Measurements from ENCODE around the gene CRY1. TPM values are rescaled to one million over a fixed set of nuclear protein-coding genes. Genes with fewer than 3 reads are reported as not detected.
A peak's percentile ranks its signal among the peaks of the same experiment; 100 is the strongest.
"Not testable (repeated sequence)": the region's sequence is repeated elsewhere in the genome, so short reads cannot be mapped to it uniquely, and the experiment has no call there.

The CRY1 gene
- total and polyA plus RNA-seq, 2 of the 4 experiments (the other 2 are of a cell fraction): 5.9 to 9.9 TPM

- no peak overlapping the region for H3K4ac ChIP-seq (ENCODE audit: low read depth, low read length)
- no peaks in the 10 kb centered on the region for H3K9me3 ChIP-seq (ENCODE audit: control insufficient read depth, insufficient read depth, low read length)
- H3K4me1 ChIP-seq (ENCODE audit: control insufficient read depth, insufficient read depth, low read length): peaks cover 5% of the 10 kb centered on the region; the same call in 1 of the 2 replicates
- WGBS, 2 experiments (ENCODE audit: extremely low coverage in 2 of 2, insufficient read length in 1 of 2): no CpG with 5 or more reads among the region's 4 CpGs
- H3K36me3 ChIP-seq (ENCODE audit: control insufficient read depth, insufficient read depth, low read length): no peaks in the 10 kb centered on the region
- no peak overlapping the region for H2BK5ac ChIP-seq (ENCODE audit: low read depth, low read length, poor library complexity, severe bottlenecking)
- H3K56ac ChIP-seq (ENCODE audit: extremely low read depth, insufficient read depth, low read length): no peak overlapping the region
- H3K9me1 ChIP-seq (ENCODE audit: insufficient read depth, low read length): no peaks in the 10 kb centered on the region; the same call in 1 of the 2 replicates
- no peak overlapping the region; the same call in 1 of the 2 replicates for H3K18ac ChIP-seq (ENCODE audit: low read depth, low read length)
- H2BK20ac ChIP-seq (ENCODE audit: low read depth, low read length): no peak overlapping the region
- H2AK9ac ChIP-seq (replicated peaks; ENCODE audit: low read depth, low read length, poor library complexity): no peak overlapping the region
- H3K27ac ChIP-seq (ENCODE audit: insufficient read depth, low read length): no peak overlapping the region
- H2BK120ac ChIP-seq (ENCODE audit: low read depth, low read length): no peak overlapping the region
- no peak overlapping the region for H4K5ac ChIP-seq (ENCODE audit: low read depth, low read length)
- H4K20me1 ChIP-seq (ENCODE audit: insufficient read depth, low read length): peaks cover 7% of the 10 kb centered on the region; the same call in 1 of the 2 replicates
- intact Hi-C loops (cut with micrococcal nuclease) (loop anchor here (2.0 kb wide), 2 partner anchors 32 to 66 kb away; partner anchors contain the start of gene CRY1), in situ Hi-C loops (cut with MboI; ENCODE audit: low sequenced_read_pairs) (no loop called here), dilution Hi-C loops (cut with HindIII; ENCODE audit: low sequenced_read_pairs, unreplicated experiment) (no loop called here)
- H2BK15ac ChIP-seq (ENCODE audit: low read depth, low read length): no peak overlapping the region
- H3K9ac ChIP-seq (ENCODE audit: low read depth, low read length): no peak overlapping the region
- H4K91ac ChIP-seq (ENCODE audit: insufficient read depth, low read depth, low read length): no peak overlapping the region
- H3K79me1 ChIP-seq (ENCODE audit: low read depth in 1 of 2, low read length in 2 of 2): peaks cover 0 to 15% of the 10 kb centered on the region in 2 experiments; a peak in 3 of 4 replicates
- no peak overlapping the region for H3K4me3 ChIP-seq (ENCODE audit: insufficient read depth, low read depth, low read length)
- H2AK5ac ChIP-seq (ENCODE audit: low read depth, low read length): no peak overlapping the region
- H3K23ac ChIP-seq (ENCODE audit: low read depth, low read length): no peak overlapping the region
- H3K27me3 ChIP-seq (ENCODE audit: control insufficient read depth, insufficient read depth, low read length): no peaks in the 10 kb centered on the region
- no peak overlapping the region for H2AFZ ChIP-seq (replicated peaks; ENCODE audit: low read length, poor library complexity)
- H3K4me2 ChIP-seq (ENCODE audit: low read depth, low read length): peak overlapping the region; percentile 71
- no peak overlapping the region for H3K14ac ChIP-seq (replicated peaks; ENCODE audit: low read depth, low read length)
- ATAC-seq (ENCODE audit: low read depth) (peak; percentile 50; the same call in 1 of the 2 replicates), DNase-seq (no peak)
- BruUV-seq (replicated peaks): no TSS peak
- H4K8ac ChIP-seq (ENCODE audit: low read depth in 2 of 2, low read length in 2 of 2): no peak overlapping the region
- ChIA-PET POLR2A (ENCODE audit: unreplicated experiment) (no interaction called here), CTCF (no interaction called here)
- no peak for TF ChIP-seq POLR2A (IDR thresholded peaks at IDR 0.05; ENCODE audit: low read depth, low read length)
Measured at GRCh38 chr12:107026806-107027635, 66.3 kb downstream of the CRY1 start.

- H2BK15ac ChIP-seq (ENCODE audit: low read depth, low read length); H3K27ac ChIP-seq (ENCODE audit: insufficient read depth, low read length); POLR2A ChIA-PET (ENCODE audit: unreplicated experiment); in situ Hi-C loops (cut with MboI; ENCODE audit: low sequenced_read_pairs); DNase-seq; H2AK5ac ChIP-seq (ENCODE audit: low read depth, low read length); H3K23ac ChIP-seq (ENCODE audit: low read depth, low read length); H3K4me3 ChIP-seq (ENCODE audit: insufficient read depth, low read depth, low read length); H4K5ac ChIP-seq (ENCODE audit: low read depth, low read length); H4K8ac ChIP-seq (ENCODE audit: low read depth in 2 of 2, low read length in 2 of 2); H3K4me1 ChIP-seq (ENCODE audit: control insufficient read depth, insufficient read depth, low read length); H3K9ac ChIP-seq (ENCODE audit: low read depth, low read length); H2BK120ac ChIP-seq (ENCODE audit: low read depth, low read length); H2BK20ac ChIP-seq (ENCODE audit: low read depth, low read length); dilution Hi-C loops (cut with HindIII; ENCODE audit: low sequenced_read_pairs, unreplicated experiment); ATAC-seq (ENCODE audit: low read depth); H4K91ac ChIP-seq (ENCODE audit: insufficient read depth, low read depth, low read length); CTCF ChIA-PET; H3K36me3 ChIP-seq (ENCODE audit: control insufficient read depth, insufficient read depth, low read length); H2BK5ac ChIP-seq (ENCODE audit: low read depth, low read length, poor library complexity, severe bottlenecking); H3K14ac ChIP-seq (replicated peaks; ENCODE audit: low read depth, low read length); H3K27me3 ChIP-seq (ENCODE audit: control insufficient read depth, insufficient read depth, low read length); H2AK9ac ChIP-seq (replicated peaks; ENCODE audit: low read depth, low read length, poor library complexity); H2AFZ ChIP-seq (replicated peaks; ENCODE audit: low read length, poor library complexity); H3K9me3 ChIP-seq (ENCODE audit: control insufficient read depth, insufficient read depth, low read length); BruUV-seq (replicated peaks); H3K9me1 ChIP-seq (ENCODE audit: insufficient read depth, low read length); H3K4ac ChIP-seq (ENCODE audit: low read depth, low read length); H3K56ac ChIP-seq (ENCODE audit: extremely low read depth, insufficient read depth, low read length); H3K4me2 ChIP-seq (ENCODE audit: low read depth, low read length); H4K20me1 ChIP-seq (ENCODE audit: insufficient read depth, low read length); H3K18ac ChIP-seq (ENCODE audit: low read depth, low read length): not testable (repeated sequence)
- peaks cover 0 to 15% of the 10 kb centered on the region in 2 experiments; a peak in 3 of 4 replicates for H3K79me1 ChIP-seq (ENCODE audit: low read depth in 1 of 2, low read length in 2 of 2)
- intact Hi-C loops (cut with micrococcal nuclease): loop anchor here (2.0 kb wide), 2 partner anchors 32 to 66 kb away; partner anchors contain the start of gene CRY1
Measured at GRCh38 chr12:107026356-107026755, 67.0 kb downstream of the CRY1 start.

Measured in IMR-90 (cell line).